ENCODE results near the gene CRB3. TPM values are rescaled to one million over a fixed set of nuclear protein-coding genes. Genes with fewer than 3 reads are reported as not detected.
A peak's percentile ranks its signal among the peaks of the same experiment; 100 is the strongest.

The CRB3 gene
- total and polyA plus RNA-seq, 9 of the 15 experiments (the other 6 are each of a cell fraction or from before 2014, with no cell fraction given) = 0.49 TPM; not detected in 8

GRCh38 chr19:6424195-6424938 is 39.7 kb upstream of the CRB3 start, which contains the start of gene KHSRP (continued):
- TF ChIP-seq, protein P1, sequence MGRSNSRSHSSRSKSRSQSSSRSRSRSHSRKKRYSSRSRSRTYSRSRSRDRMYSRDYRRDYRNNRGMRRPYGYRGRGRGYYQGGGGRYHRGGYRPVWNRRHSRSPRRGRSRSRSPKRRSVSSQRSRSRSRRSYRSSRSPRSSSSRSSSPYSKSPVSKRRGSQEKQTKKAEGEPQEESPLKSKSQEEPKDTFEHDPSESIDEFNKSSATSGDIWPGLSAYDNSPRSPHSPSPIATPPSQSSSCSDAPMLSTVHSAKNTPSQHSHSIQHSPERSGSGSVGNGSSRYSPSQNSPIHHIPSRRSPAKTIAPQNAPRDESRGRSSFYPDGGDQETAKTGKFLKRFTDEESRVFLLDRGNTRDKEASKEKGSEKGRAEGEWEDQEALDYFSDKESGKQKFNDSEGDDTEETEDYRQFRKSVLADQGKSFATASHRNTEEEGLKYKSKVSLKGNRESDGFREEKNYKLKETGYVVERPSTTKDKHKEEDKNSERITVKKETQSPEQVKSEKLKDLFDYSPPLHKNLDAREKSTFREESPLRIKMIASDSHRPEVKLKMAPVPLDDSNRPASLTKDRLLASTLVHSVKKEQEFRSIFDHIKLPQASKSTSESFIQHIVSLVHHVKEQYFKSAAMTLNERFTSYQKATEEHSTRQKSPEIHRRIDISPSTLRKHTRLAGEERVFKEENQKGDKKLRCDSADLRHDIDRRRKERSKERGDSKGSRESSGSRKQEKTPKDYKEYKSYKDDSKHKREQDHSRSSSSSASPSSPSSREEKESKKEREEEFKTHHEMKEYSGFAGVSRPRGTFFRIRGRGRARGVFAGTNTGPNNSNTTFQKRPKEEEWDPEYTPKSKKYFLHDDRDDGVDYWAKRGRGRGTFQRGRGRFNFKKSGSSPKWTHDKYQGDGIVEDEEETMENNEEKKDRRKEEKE (IDR thresholded peaks at IDR 0.05; ENCODE audit: borderline replicate concordance in 1 of 2, control insufficient read depth in 1 of 2, low read depth in 2 of 2, low read length in 1 of 2) = no peak
- TF ChIP-seq, protein P2, sequence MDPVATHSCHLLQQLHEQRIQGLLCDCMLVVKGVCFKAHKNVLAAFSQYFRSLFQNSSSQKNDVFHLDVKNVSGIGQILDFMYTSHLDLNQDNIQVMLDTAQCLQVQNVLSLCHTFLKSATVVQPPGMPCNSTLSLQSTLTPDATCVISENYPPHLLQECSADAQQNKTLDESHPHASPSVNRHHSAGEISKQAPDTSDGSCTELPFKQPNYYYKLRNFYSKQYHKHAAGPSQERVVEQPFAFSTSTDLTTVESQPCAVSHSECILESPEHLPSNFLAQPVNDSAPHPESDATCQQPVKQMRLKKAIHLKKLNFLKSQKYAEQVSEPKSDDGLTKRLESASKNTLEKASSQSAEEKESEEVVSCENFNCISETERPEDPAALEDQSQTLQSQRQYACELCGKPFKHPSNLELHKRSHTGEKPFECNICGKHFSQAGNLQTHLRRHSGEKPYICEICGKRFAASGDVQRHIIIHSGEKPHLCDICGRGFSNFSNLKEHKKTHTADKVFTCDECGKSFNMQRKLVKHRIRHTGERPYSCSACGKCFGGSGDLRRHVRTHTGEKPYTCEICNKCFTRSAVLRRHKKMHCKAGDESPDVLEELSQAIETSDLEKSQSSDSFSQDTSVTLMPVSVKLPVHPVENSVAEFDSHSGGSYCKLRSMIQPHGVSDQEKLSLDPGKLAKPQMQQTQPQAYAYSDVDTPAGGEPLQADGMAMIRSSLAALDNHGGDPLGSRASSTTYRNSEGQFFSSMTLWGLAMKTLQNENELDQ (CRISPR knock-in tag; IDR thresholded peaks at IDR 0.05; ENCODE audit: borderline replicate concordance) = no peak
- TF ChIP-seq ZNF274 (IDR thresholded peaks at IDR 0.05; ENCODE audit: borderline replicate concordance, low read depth, low read length) = no peak
- TF ChIP-seq SREBF2 (CRISPR knock-in tag; IDR thresholded peaks at IDR 0.05) = no peak
- no peak for TF ChIP-seq SP1 (CRISPR knock-in tag; IDR thresholded peaks at IDR 0.05)
- no peak for TF ChIP-seq PATZ1 (CRISPR knock-in tag; IDR thresholded peaks at IDR 0.05; ENCODE audit: borderline replicate concordance)
- TF ChIP-seq ZNF311 (CRISPR knock-in tag; IDR thresholded peaks at IDR 0.05) = no peak
- TF ChIP-seq ZNF76 (CRISPR knock-in tag; IDR thresholded peaks at IDR 0.05; ENCODE audit: borderline replicate concordance) = no peak
- TF ChIP-seq, protein P3, sequence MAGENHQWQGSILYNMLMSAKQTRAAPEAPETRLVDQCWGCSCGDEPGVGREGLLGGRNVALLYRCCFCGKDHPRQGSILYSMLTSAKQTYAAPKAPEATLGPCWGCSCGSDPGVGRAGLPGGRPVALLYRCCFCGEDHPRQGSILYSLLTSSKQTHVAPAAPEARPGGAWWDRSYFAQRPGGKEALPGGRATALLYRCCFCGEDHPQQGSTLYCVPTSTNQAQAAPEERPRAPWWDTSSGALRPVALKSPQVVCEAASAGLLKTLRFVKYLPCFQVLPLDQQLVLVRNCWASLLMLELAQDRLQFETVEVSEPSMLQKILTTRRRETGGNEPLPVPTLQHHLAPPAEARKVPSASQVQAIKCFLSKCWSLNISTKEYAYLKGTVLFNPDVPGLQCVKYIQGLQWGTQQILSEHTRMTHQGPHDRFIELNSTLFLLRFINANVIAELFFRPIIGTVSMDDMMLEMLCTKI (IDR thresholded peaks at IDR 0.05; ENCODE audit: partially characterized antibody) = no peak
- TF ChIP-seq ZNF609 (CRISPR knock-in tag; IDR thresholded peaks at IDR 0.05; ENCODE audit: borderline replicate concordance) = 0 out of 2 replicates have a peak, but pooled peaks have one; percentile 10
- TF ChIP-seq TAF7 (tag; IDR thresholded peaks at IDR 0.05) = no peak

Measured in K562 (cell line).